K562 (cell line): ENCODE measurements around the gene NVL. TPM values are rescaled to one million over a fixed set of nuclear protein-coding genes. Genes with fewer than 3 reads are reported as not detected.

Experiments
- ATAC-seq: fragments of 200-7000 bp; cut with Tn5 transposase; 3 replicates; pipeline ENCODE4 v1.9.1; 2020; ENCODE audit warnings: moderate library complexity
- BruUV-seq: library from RNA; stranded (reverse); fragments of 400-500 nt; replicated peaks from 2 replicates; lab custom pipeline; 2021; lab: Mats Ljungman, UMichigan
- CTCF ChIA-PET: fragments of 300-600 bp; formaldehyde crosslinking; extraction: SDS; loops from one replicate; lab custom pipeline; 2021; ENCODE audit warnings: low intra/inter-chr PET ratio; lab: Yijun Ruan, JAX
- POLR2A ChIA-PET: fragments of 300-600, 350-650 bp; sonication (Branson Sonifier 250); formaldehyde crosslinking; extraction: SDS; loops from one replicate; lab custom pipeline; 2021; ENCODE audit warnings: antibody characterized with exemption, inconsistent platforms; lab: Yijun Ruan, JAX
- DNase-seq, 4 experiments: peaks; one replicate each; pipeline versions ENCODE4 v3.0.0 to v3.0.0-alpha.2; 2011 to 2018; ENCODE audit warnings: low spot score in 3 of 4, mixed read lengths in 3 of 4; ENCODE audit errors: extremely low read depth in 1 of 4
- FAIRE-seq: peaks from 2 replicates; lab custom pipeline; 2011; peaks lifted over from hg19 to GRCh38; lab: Jason Lieb, UNC
- H2AFZ ChIP-seq: 2 replicates; pipeline ENCODE4 v1.6.0; 2011; ENCODE audit warnings: low read depth, low read length, control low read depth, inconsistent platforms
- H3K27ac ChIP-seq: fragments of 200-600 bp; 3 replicates; pipeline ENCODE4 v1.8.0; 2011; ENCODE audit warnings: low read depth, mild to moderate bottlenecking, control low read depth, inconsistent platforms, low read length, moderate library complexity, mixed read lengths; ENCODE audit errors: extremely low read depth
- H3K27me3 ChIP-seq, 2 experiments: fragments of 300-600 bp in 1 of 2; 2 replicates in 1 of 2; 3 replicates in 1 of 2; pipeline versions ENCODE4 v1.6.0 to v1.8.0; 2011; ENCODE audit warnings: inconsistent platforms in 2 of 2, low read length in 2 of 2, mild to moderate bottlenecking in 1 of 2, mixed read lengths in 1 of 2, moderate library complexity in 1 of 2; ENCODE audit not compliant: control insufficient read depth in 2 of 2, insufficient read depth in 2 of 2
- H3K36me3 ChIP-seq: fragments of 300-600 bp; 3 replicates; pipeline ENCODE4 v1.8.0; 2011; ENCODE audit warnings: mild to moderate bottlenecking, low read length, inconsistent platforms; ENCODE audit not compliant: control insufficient read depth, insufficient read depth
- H3K4me1 ChIP-seq, 2 experiments: fragments of 200-600 bp in 1 of 2; replicated peaks in 1 of 2; 2 replicates in 1 of 2; 3 replicates in 1 of 2; pipeline versions ENCODE4 v1.5.1 to v1.8.0; 2011; ENCODE audit warnings: inconsistent platforms in 2 of 2, low read length in 2 of 2, mild to moderate bottlenecking in 1 of 2, mixed read lengths in 1 of 2, moderate library complexity in 1 of 2; ENCODE audit not compliant: control insufficient read depth in 2 of 2, insufficient read depth in 2 of 2
- H3K4me2 ChIP-seq: 2 replicates; pipeline ENCODE4 v1.6.1; 2011; ENCODE audit warnings: low read length, control low read depth, inconsistent platforms, mixed read lengths; ENCODE audit not compliant: insufficient read depth
- H3K4me3 ChIP-seq: fragments of 200-600 bp; sonication (generic), shearing (Covaris generic); 2 replicates; pipeline ENCODE4 v1.5.1; 2016; ENCODE audit warnings: control low read depth, inconsistent platforms
- H3K79me2 ChIP-seq: fragments of 200-600 bp; 3 replicates; pipeline ENCODE4 v1.8.0; 2011; ENCODE audit warnings: low read length, inconsistent platforms; ENCODE audit not compliant: control insufficient read depth, insufficient read depth
- H3K9ac ChIP-seq, 2 experiments: 2 replicates each; pipeline versions ENCODE4 v1.6.0 to v1.6.1; 2011; ENCODE audit warnings: low read depth in 2 of 2, low read length in 2 of 2, control low read depth in 1 of 2, inconsistent platforms in 1 of 2, mild to moderate bottlenecking in 1 of 2, mixed read lengths in 1 of 2; ENCODE audit not compliant: insufficient read depth in 1 of 2
- H3K9me1 ChIP-seq: one replicate; pipeline ENCODE4 v1.6.0; 2011; ENCODE audit warnings: inconsistent platforms, mild to moderate bottlenecking, low read length, moderate library complexity; ENCODE audit not compliant: control insufficient read depth, insufficient read depth
- H3K9me3 ChIP-seq: replicated peaks from 2 replicates; pipeline ENCODE4 v1.5.1; 2011; ENCODE audit warnings: low read depth, low read length, inconsistent platforms; ENCODE audit not compliant: control insufficient read depth, insufficient read depth
- H4K20me1 ChIP-seq: replicated peaks from 2 replicates; pipeline ENCODE4 v1.6.1; 2011; ENCODE audit warnings: low read length, inconsistent platforms, mixed read lengths; ENCODE audit not compliant: control insufficient read depth, insufficient read depth
- ETV6 ChIP-seq, 3 experiments: fragments of 150-350 bp in 1 of 3; sonication (generic) in 1 of 3; formaldehyde crosslinking in 1 of 3; IDR thresholded peaks; 2 replicates each; pipeline versions ENCODE4 v1.6.1 to v1.8.0; 2014 to 2022; ENCODE audit warnings: borderline replicate concordance in 2 of 3, low read depth in 2 of 3, antibody characterized with exemption in 1 of 3, low read length in 1 of 3, mild to moderate bottlenecking in 1 of 3, missing genetic modification reagents in 1 of 3
- RCOR1 ChIP-seq, 2 experiments: IDR thresholded peaks; 2 replicates each; pipeline ENCODE4 v1.6.1; 2012; ENCODE audit warnings: low read depth in 2 of 2, low read length in 2 of 2, borderline replicate concordance in 1 of 2, improper control_type of control experiment in 1 of 2
- ZBTB11 ChIP-seq, 3 experiments: fragments of 200-800 bp in 1 of 3; fragments of 250-450 bp in 1 of 3; fragments of 450-650 bp in 1 of 3; sonication (Bioruptor Pico) in 1 of 3; sonication (Bioruptor generic) in 1 of 3; formaldehyde crosslinking in 1 of 3; IDR thresholded peaks; 2 replicates each; pipeline versions ENCODE4 v1.6.1 to v1.8.0; 2016 to 2022; ENCODE audit warnings: mild to moderate bottlenecking in 2 of 3, missing genetic modification characterization in 2 of 3, missing compliant biosample characterization in 1 of 3, moderate library complexity in 1 of 3
- ZC3H4 ChIP-seq: sonication (generic); formaldehyde crosslinking; IDR thresholded peaks from 2 replicates; pipeline ENCODE4 v1.9.0; 2021; ENCODE audit warnings: missing genetic modification reagents, borderline replicate concordance
- ZKSCAN1 ChIP-seq: fragments of 150-350 bp; IDR thresholded peaks from 2 replicates; pipeline ENCODE4 v1.6.1; 2016; ENCODE audit warnings: low read depth, low read length
- ZNF232 ChIP-seq: sonication (generic); formaldehyde crosslinking; IDR thresholded peaks from 2 replicates; pipeline ENCODE4 v1.8.0; 2022; ENCODE audit warnings: mild to moderate bottlenecking, missing genetic modification reagents
- WGBS: fragments of 100-300 bp; shearing (Covaris generic); methylation state at CpG from one replicate; pipeline ENCODE4 v1.1.6; 2016; ENCODE audit warnings: low coverage, mixed read lengths; ENCODE audit not compliant: insufficient coverage; ENCODE audit errors: missing lambda C conversion rate; 5-methylcytosine and 5-hydroxymethylcytosine counted together
- in situ Hi-C: fragments of 300-500 bp; cut with MboI; formaldehyde crosslinking; loops from 4 replicates; pipeline ENCODE4 v1.15.0; 2018; ENCODE audit warnings: inconsistent platforms, mixed read lengths
- intact Hi-C: fragments of 100-400 bp; cut with micrococcal nuclease; formaldehyde crosslinking; loops from 2 replicates; pipeline ENCODE4 v1.14.2; 2022
- polyA plus RNA-seq, 8 experiments: library from polyadenylated mRNA; depleted of rRNA in 4 of 8; stranded (reverse) in 5 of 8; unstranded in 3 of 8; fragments of >200 nt; fragmentation: Nextera tagmentation in 2 of 8; fragmentation: Illumina TruSeq in 1 of 8; extraction: Ambion mirVana in 2 of 8; extraction: Trizol in 1 of 8; gene quantifications; 2 replicates each; pipeline versions ENCODE4 v1.2.1 to v1.2.3, GENCODE V29; 2011 to 2014; ENCODE audit warnings: inconsistent platforms in 1 of 8, missing spikeins in 1 of 8
- total RNA-seq, 7 experiments: library from RNA; depleted of rRNA in 6 of 7; stranded (reverse); fragments of >200 nt in 6 of 7; fragmentation: Illumina TruSeq in 2 of 7; extraction: Trizol in 2 of 7; gene quantifications; 2 replicates each; pipeline versions ENCODE4 v1.2.1 to v1.2.3, GENCODE V29; 2011 to 2021; ENCODE audit warnings: low replicate concordance in 1 of 7
- TF ChIP-seq, protein P1 (sequence below): fragments of 450-650 bp; IDR thresholded peaks from 2 replicates; pipeline ENCODE4 v1.6.1; 2018; ENCODE audit warnings: mild to moderate bottlenecking, low read depth; ENCODE audit not compliant: partially characterized antibody

NVL gene
- total and polyA plus RNA-seq, 9 of the 15 experiments (the other 6 are each of a cell fraction or from before 2014, with no cell fraction given): 32.5 to 86.6 (median 62.9) TPM

- TF ChIP-seq, protein P1, sequence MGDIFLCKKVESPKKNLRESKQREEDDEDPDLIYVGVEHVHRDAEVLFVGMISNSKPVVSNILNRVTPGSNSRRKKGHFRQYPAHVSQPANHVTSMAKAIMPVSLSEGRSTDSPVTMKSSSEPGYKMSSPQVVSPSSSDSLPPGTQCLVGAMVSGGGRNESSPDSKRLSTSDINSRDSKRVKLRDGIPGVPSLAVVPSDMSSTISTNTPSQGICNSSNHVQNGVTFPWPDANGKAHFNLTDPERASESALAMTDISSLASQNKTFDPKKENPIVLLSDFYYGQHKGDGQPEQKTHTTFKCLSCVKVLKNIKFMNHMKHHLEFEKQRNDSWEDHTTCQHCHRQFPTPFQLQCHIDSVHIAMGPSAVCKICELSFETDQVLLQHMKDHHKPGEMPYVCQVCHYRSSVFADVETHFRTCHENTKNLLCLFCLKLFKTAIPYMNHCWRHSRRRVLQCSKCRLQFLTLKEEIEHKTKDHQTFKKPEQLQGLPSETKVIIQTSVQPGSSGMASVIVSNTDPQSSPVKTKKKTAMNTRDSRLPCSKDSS: no peak
These were observed 4.2 kb upstream of the NVL start (continued) for GRCh38 chr1:224333939-224334786.

DNA sequence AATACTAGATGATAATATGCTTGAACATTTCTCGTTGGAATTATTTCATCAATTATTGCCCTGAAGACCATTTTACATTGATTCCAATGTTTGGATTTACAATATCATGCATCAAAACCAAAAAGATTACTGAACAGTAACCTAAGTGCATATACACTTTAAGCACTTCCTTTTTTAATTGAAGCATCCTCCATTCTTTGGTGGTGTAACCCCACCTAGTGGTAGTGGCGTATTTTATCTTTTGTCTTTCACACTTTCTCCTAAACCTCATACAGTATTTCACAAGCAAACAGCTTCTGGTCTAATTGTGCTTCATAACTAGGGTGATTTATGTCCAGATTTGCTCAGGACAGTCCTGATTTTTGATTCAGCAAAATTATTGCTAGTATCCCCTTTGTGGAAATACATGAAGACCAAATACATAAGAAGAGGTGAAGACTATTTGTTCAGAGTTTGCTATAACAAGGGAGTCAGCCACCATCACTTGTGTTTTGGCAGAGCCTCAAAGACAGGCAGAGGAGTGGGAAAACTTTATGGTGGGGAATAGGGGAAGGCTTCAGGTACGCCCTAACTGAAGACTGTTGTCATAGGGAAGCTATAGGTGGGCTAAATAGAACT lies 3.4 kb upstream of the NVL start:
- Histone ChIP-seq H4K20me1 (no peaks in the 10 kb centered on the region), H3K36me3 (no peaks in the 10 kb centered on the region), H3K79me2 (peaks cover 16% of the 10 kb centered on the region), H3K9me3 (no peaks in the 10 kb centered on the region), H3K27me3 (no peaks in the 10 kb centered on the region), H3K4me2 (peak overlapping the region; percentile 56), H3K4me1 (peaks cover 5 to 16% of the 10 kb centered on the region in 2 experiments), H3K4me3 (no peak overlapping the region), H2AFZ (peak overlapping the region; percentile 82), H3K9ac (0 out of 4 replicates have a peak overlapping the region, but pooled peaks of 1 of the 2 experiments have one; percentile 31), H3K9me1 (no peaks in the 10 kb centered on the region), H3K27ac (peak overlapping the region; percentile 71)
- in situ Hi-C loops: loop anchor here (5.0 to 25.0 kb wide), 2 partner anchors 221 to 636 kb away; partner anchors contain the start of gene FBXO28
- POLR2A ChIA-PET: interaction anchor here (0.5 to 0.7 kb wide), 4 partner anchors 110 to 548 kb away, joined by 3 read pairs; no protein-coding TSS in a partner anchor
- DNase-seq: peak; percentile 48 to 81 (median 49)
- FAIRE-seq: peak; percentile 76
- WGBS: 2% methylated on average over 3 of the region's 3 CpGs
- CTCF ChIA-PET: interaction anchor here (0.5 to 1.5 kb wide), 9 partner anchors 124 to 643 kb away, joined by 3 to 8 read pairs (median 3); no protein-coding TSS in a partner anchor
- ATAC-seq: peak; percentile 52
- intact Hi-C loops: loop anchor here (1.0 to 10.0 kb wide), 9 partner anchors 121 to 635 kb away; partner anchors contain the start of genes DEGS1, DNAH14 and TP53BP2
- BruUV-seq: no TSS peak
- TF ChIP-seq ZBTB11 (CRISPR knock-in tag; IDR thresholded peaks at IDR 0.05): no peak
- no peak for TF ChIP-seq ZNF232 (CRISPR knock-in tag)
- no peak for TF ChIP-seq ZC3H4
- no peak for TF ChIP-seq ETV6 (IDR thresholded peaks at IDR 0.05; ENCODE audit: borderline replicate concordance in 1 of 2, low read depth in 2 of 2, low read length in 1 of 2)
- no peak for TF ChIP-seq ETV6 (CRISPR knock-in tag; IDR thresholded peaks at IDR 0.05; ENCODE audit: borderline replicate concordance)
- no peak for TF ChIP-seq ZKSCAN1
- peak in 1 of 2 experiments; percentile 63; a peak in 1 of 4 replicates for TF ChIP-seq RCOR1 (IDR thresholded peaks at IDR 0.05; ENCODE audit: borderline replicate concordance in 1 of 2, low read depth in 2 of 2, low read length in 2 of 2)
